Stimulated activated CD8-positive, alpha-beta memory T cell treated with anti-CD3 and anti-CD28 coated beads, Interleukin-4, amount 100 ng/mL, for 48 hours (primary cell): Measurements from ENCODE around the gene ADRM1.
A peak's percentile ranks its signal among the peaks of the same experiment; 100 is the strongest.

ENCODE experiments used
- DNase-seq: peaks from one replicate; pipeline ENCODE4 v3.0.0-alpha.2; 2020

ADRM1 gene

GRCh38 chr20:62302341-62303061 lies at the start of gene ADRM1:
Gene ADRM1 (plus strand): TSS chr20:62302997. CDS start chr20:62303569, 572 bp downstream.
- DNase-seq, result peak; percentile 96

GRCh38 chr20:62253398-62253797 lies 49.4 kb upstream of the ADRM1 start:
- no peak for DNase-seq

- DNase-seq, result no peak
These were observed 48.6 kb upstream of the ADRM1 start for GRCh38 chr20:62254021-62254724.

GRCh38 chr20:62255976-62256375 lies 46.8 kb upstream of the ADRM1 start:
- DNase-seq, result no peak

GRCh38 chr20:62258499-62259293 lies 44.1 kb upstream of the ADRM1 start:
- DNase-seq, result no peak

- DNase-seq, result no peak
These were observed 43.6 kb upstream of the ADRM1 start for GRCh38 chr20:62259294-62259565.

- DNase-seq, result no peak
These were observed 40.7 kb upstream of the ADRM1 start for GRCh38 chr20:62262064-62262463.

- no peak for DNase-seq
These were observed 39.4 kb upstream of the ADRM1 start for GRCh38 chr20:62263396-62263795.

GRCh38 chr20:62265365-62265764 lies 37.4 kb upstream of the ADRM1 start:
- no peak for DNase-seq

GRCh38 chr20:62266340-62266739 lies 36.5 kb upstream of the ADRM1 start:
- DNase-seq, result no peak

- DNase-seq, result no peak
These were observed 35.9 kb upstream of the ADRM1 start for GRCh38 chr20:62266851-62267250.

GRCh38 chr20:62267543-62267942 lies 35.3 kb upstream of the ADRM1 start:
- no peak for DNase-seq

GRCh38 chr20:62268228-62268900 lies 34.4 kb upstream of the ADRM1 start:
- no peak for DNase-seq

- no peak for DNase-seq
These were observed 33.4 kb upstream of the ADRM1 start for GRCh38 chr20:62269378-62269777.

- no peak for DNase-seq
These were observed 32.9 kb upstream of the ADRM1 start for GRCh38 chr20:62269871-62270270.

- DNase-seq, result no peak
These were observed 30.6 kb upstream of the ADRM1 start for GRCh38 chr20:62272200-62272599.

- no peak for DNase-seq
These were observed 29.4 kb upstream of the ADRM1 start for GRCh38 chr20:62273416-62273815.

- DNase-seq, result no peak
These were observed 28.4 kb upstream of the ADRM1 start for GRCh38 chr20:62274332-62274950.

- no peak for DNase-seq
These were observed 27.6 kb upstream of the ADRM1 start for GRCh38 chr20:62275219-62275618.

- no peak for DNase-seq
These were observed 26.4 kb upstream of the ADRM1 start for GRCh38 chr20:62276439-62276838.

- DNase-seq, result no peak
These were observed 25.5 kb upstream of the ADRM1 start for GRCh38 chr20:62277253-62277652.

- DNase-seq, result no peak
These were observed 22.5 kb upstream of the ADRM1 start for GRCh38 chr20:62280303-62280702.
